ENCODE results near the gene INTS15.

Gene INTS15

DNA sequence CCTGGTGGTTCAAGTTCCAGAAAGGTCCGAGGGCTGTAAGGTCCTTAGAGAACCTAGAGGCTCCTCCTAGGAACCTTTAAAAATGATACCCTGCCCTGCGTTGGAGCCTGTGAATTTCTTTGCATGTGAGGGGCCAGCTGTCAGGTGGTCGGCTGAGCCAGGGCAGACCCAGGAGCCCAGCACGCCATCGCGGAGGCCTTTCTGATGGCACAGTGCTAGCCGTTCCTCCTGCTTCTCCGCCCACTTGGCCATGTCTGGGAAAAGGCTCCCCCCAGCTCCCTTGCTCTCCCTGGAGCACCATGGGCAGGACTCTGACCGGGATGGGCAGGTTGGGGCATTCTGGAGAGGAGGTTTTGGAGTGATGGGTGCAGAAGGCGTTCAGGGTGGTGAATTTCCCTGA lies 54.9 kb downstream of the INTS15 start:
- Histone ChIP-seq H3K27ac (ENCODE audit: low read depth, low read length) (no peak overlapping the region), H3K27me3 (ENCODE audit: insufficient read depth, low read length) (no peaks in the 10 kb centered on the region), H3K4me1 (ENCODE audit: control insufficient read depth, insufficient read depth, low read length, unreplicated experiment) (no peaks in the 10 kb centered on the region), H3K4me3 (ENCODE audit: low read depth, low read length) (no peak overlapping the region), H3K36me3 (ENCODE audit: insufficient read depth, low read length) (peaks cover 5% of the 10 kb centered on the region), H3K79me2 (ENCODE audit: control insufficient read depth, insufficient read depth, low read length, unreplicated experiment) (peaks cover 8% of the 10 kb centered on the region), H2AFZ (ENCODE audit: low read length, unreplicated experiment) (no peak overlapping the region)

DNA sequence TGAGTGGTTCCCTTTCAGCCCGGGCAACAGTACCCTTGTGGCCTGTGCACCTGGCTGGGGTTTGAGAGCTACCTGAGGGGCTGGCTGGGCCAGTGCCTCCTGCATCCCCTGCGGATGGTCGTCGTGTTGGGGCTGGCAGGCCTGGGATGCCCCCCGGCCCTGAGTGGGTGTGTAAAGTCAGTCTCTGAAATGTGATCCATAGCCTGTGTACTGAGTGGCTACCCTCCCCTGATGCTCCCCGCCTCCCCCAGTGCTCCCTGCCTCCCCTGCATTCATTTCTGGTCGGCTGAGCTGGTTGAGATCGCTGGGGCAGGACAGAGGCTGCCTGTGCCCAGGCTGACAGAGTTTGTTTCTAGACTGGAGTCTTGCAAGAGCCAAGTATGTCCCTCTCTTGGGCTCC lies 56.6 kb downstream of the INTS15 start:
- Histone ChIP-seq H3K36me3 (ENCODE audit: insufficient read depth, low read length) (peaks cover 14% of the 10 kb centered on the region; the same call in 1 of the 2 replicates), H3K27ac (ENCODE audit: low read depth, low read length) (no peak overlapping the region), H3K4me3 (ENCODE audit: low read depth, low read length) (no peak overlapping the region), H3K27me3 (ENCODE audit: insufficient read depth, low read length) (no peaks in the 10 kb centered on the region), H3K79me2 (ENCODE audit: control insufficient read depth, insufficient read depth, low read length, unreplicated experiment) (no peaks in the 10 kb centered on the region), H3K4me1 (ENCODE audit: control insufficient read depth, insufficient read depth, low read length, unreplicated experiment) (no peaks in the 10 kb centered on the region), H2AFZ (ENCODE audit: low read length, unreplicated experiment) (no peak overlapping the region)

DNA sequence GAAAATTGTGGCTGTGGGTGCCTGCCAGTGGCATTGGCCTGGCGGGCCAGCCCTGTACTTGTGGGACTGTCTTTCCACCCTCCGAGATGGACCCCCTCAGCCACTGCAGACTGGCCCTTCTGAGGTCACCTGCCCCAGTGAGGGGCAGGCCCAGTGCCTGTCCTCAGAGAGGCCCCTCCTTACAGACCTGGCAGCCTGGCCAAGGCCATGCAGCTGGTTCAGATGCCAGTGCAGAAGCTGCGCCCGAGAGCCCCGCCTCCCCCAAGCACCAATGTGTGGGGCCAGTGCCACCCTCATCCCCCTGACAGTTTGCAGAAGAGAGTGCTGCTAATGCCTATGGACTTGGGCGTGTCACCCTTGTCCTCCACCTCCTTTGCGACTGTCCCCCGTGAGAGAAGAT lies 57.3 kb downstream of the INTS15 start:
- Histone ChIP-seq H3K27me3 (ENCODE audit: insufficient read depth, low read length) (no peaks in the 10 kb centered on the region), H3K79me2 (ENCODE audit: control insufficient read depth, insufficient read depth, low read length, unreplicated experiment) (no peaks in the 10 kb centered on the region), H2AFZ (ENCODE audit: low read length, unreplicated experiment) (no peak overlapping the region), H3K36me3 (ENCODE audit: insufficient read depth, low read length) (peaks cover 20% of the 10 kb centered on the region; the same call in 1 of the 2 replicates), H3K4me1 (ENCODE audit: control insufficient read depth, insufficient read depth, low read length, unreplicated experiment) (no peaks in the 10 kb centered on the region), H3K27ac (ENCODE audit: low read depth, low read length) (no peak overlapping the region), H3K4me3 (ENCODE audit: low read depth, low read length) (no peak overlapping the region)

GRCh38 chr7:6647541-6647940 lies 57.7 kb downstream of the INTS15 start:
- Histone ChIP-seq H3K4me1 (ENCODE audit: control insufficient read depth, insufficient read depth, low read length, unreplicated experiment) (no peaks in the 10 kb centered on the region), H3K4me3 (ENCODE audit: low read depth, low read length) (no peak overlapping the region), H2AFZ (ENCODE audit: low read length, unreplicated experiment) (no peak overlapping the region), H3K36me3 (ENCODE audit: insufficient read depth, low read length) (peaks cover 25% of the 10 kb centered on the region; the same call in 1 of the 2 replicates), H3K27ac (ENCODE audit: low read depth, low read length) (no peak overlapping the region), H3K79me2 (ENCODE audit: control insufficient read depth, insufficient read depth, low read length, unreplicated experiment) (no peaks in the 10 kb centered on the region), H3K27me3 (ENCODE audit: insufficient read depth, low read length) (no peaks in the 10 kb centered on the region)

DNA sequence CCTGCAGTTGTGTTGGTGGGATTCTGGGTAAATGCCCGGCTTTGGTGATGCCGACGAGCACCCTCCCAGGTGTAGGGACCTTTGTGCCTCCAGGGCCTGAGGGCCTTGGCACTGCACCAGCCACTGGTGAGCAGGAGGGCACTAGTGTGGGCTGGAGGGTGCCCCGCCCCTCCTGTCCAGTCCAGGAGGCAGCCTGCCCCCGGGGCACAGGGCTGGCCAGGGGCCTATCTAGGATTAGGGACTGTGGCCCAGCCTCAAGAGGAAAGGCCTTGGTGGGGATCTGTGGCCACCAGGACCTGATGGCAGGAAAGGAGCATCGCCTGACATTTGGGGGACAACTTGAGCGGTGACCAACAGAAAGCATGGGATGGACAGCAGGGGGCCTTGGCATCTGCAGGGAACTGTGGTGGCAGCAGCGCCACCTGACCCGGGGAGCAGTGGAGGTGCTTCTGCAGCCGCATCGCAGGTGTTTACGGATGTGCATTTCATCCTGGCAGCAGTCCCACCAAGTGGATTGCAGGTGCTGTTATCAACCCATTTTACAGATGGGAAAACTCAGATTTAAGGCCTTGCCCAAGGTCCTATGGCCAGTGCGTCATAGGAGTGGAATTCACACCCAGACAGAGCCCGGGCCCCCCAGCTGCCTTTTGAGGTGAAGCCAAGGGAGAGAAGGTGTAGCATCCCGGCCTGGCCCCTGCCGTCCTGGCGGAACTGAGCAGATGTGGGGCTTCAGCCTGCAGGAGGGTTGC lies 58.4 kb downstream of the INTS15 start:
- Histone ChIP-seq H3K27me3 (ENCODE audit: insufficient read depth, low read length) (no peaks in the 10 kb centered on the region), H3K36me3 (ENCODE audit: insufficient read depth, low read length) (peaks cover 27% of the 10 kb centered on the region; the same call in 1 of the 2 replicates), H3K4me3 (ENCODE audit: low read depth, low read length) (no peak overlapping the region), H3K27ac (ENCODE audit: low read depth, low read length) (no peak overlapping the region), H3K79me2 (ENCODE audit: control insufficient read depth, insufficient read depth, low read length, unreplicated experiment) (no peaks in the 10 kb centered on the region), H2AFZ (ENCODE audit: low read length, unreplicated experiment) (no peak overlapping the region), H3K4me1 (ENCODE audit: control insufficient read depth, insufficient read depth, low read length, unreplicated experiment) (no peaks in the 10 kb centered on the region)

GRCh38 chr7:6648815-6649104 lies 58.9 kb downstream of the INTS15 start:
- no peaks in the 10 kb centered on the region for H3K4me1 ChIP-seq (ENCODE audit: control insufficient read depth, insufficient read depth, low read length, unreplicated experiment)
- no peak overlapping the region for H3K27ac ChIP-seq (ENCODE audit: low read depth, low read length)
- H2AFZ ChIP-seq (ENCODE audit: low read length, unreplicated experiment): no peak overlapping the region
- H3K27me3 ChIP-seq (ENCODE audit: insufficient read depth, low read length): no peaks in the 10 kb centered on the region
- H3K79me2 ChIP-seq (ENCODE audit: control insufficient read depth, insufficient read depth, low read length, unreplicated experiment): no peaks in the 10 kb centered on the region
- H3K4me3 ChIP-seq (ENCODE audit: low read depth, low read length): no peak overlapping the region
- peaks cover 27% of the 10 kb centered on the region; the same call in 1 of the 2 replicates for H3K36me3 ChIP-seq (ENCODE audit: insufficient read depth, low read length)

- Histone ChIP-seq H3K4me3 (ENCODE audit: low read depth, low read length) (no peak overlapping the region), H3K27ac (ENCODE audit: low read depth, low read length) (no peak overlapping the region), H2AFZ (ENCODE audit: low read length, unreplicated experiment) (no peak overlapping the region), H3K79me2 (ENCODE audit: control insufficient read depth, insufficient read depth, low read length, unreplicated experiment) (no peaks in the 10 kb centered on the region), H3K36me3 (ENCODE audit: insufficient read depth, low read length) (peaks cover 27% of the 10 kb centered on the region; the same call in 1 of the 2 replicates), H3K4me1 (ENCODE audit: control insufficient read depth, insufficient read depth, low read length, unreplicated experiment) (no peaks in the 10 kb centered on the region), H3K27me3 (ENCODE audit: insufficient read depth, low read length) (no peaks in the 10 kb centered on the region)
Observed at GRCh38 chr7:6649241-6649961, 59.6 kb downstream of the INTS15 start.

- H3K4me3 ChIP-seq (ENCODE audit: low read depth, low read length): no peak overlapping the region
- no peak overlapping the region for H2AFZ ChIP-seq (ENCODE audit: low read length, unreplicated experiment)
- peaks cover 33% of the 10 kb centered on the region; the same call in 1 of the 2 replicates for H3K36me3 ChIP-seq (ENCODE audit: insufficient read depth, low read length)
- H3K79me2 ChIP-seq (ENCODE audit: control insufficient read depth, insufficient read depth, low read length, unreplicated experiment): no peaks in the 10 kb centered on the region
- H3K4me1 ChIP-seq (ENCODE audit: control insufficient read depth, insufficient read depth, low read length, unreplicated experiment): no peaks in the 10 kb centered on the region
- H3K27me3 ChIP-seq (ENCODE audit: insufficient read depth, low read length): no peaks in the 10 kb centered on the region
- H3K27ac ChIP-seq (ENCODE audit: low read depth, low read length): no peak overlapping the region
Observed at GRCh38 chr7:6650086-6650485, 60.3 kb downstream of the INTS15 start.

DNA sequence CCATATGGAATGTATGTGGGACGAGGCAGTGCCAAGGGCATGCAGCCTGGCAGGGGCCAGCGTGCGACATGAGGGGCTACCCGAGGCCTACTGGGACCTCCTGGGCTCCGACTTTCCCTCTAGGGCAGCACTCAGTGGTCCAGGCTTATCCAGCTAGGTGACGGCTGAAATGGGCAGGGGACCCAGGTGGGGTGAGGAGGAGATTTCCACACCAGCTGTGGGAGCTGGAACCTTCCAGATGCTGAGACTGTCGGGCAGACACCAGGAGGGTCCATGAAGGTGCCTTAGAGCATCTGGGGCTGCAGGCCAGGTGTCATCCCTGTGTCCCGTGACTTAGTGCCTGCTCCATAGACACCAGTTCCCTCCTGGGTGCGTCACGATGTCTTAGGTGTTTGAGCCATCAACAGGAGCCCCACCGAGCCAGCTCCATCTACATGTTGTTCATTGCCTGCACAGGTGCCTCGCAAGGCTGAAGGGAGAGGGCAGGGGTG lies 60.7 kb downstream of the INTS15 start:
- H3K27me3 ChIP-seq (ENCODE audit: insufficient read depth, low read length): no peaks in the 10 kb centered on the region
- H3K36me3 ChIP-seq (ENCODE audit: insufficient read depth, low read length): peaks cover 35% of the 10 kb centered on the region; the same call in 1 of the 2 replicates
- no peak overlapping the region for H2AFZ ChIP-seq (ENCODE audit: low read length, unreplicated experiment)
- H3K4me1 ChIP-seq (ENCODE audit: control insufficient read depth, insufficient read depth, low read length, unreplicated experiment): no peaks in the 10 kb centered on the region
- H3K79me2 ChIP-seq (ENCODE audit: control insufficient read depth, insufficient read depth, low read length, unreplicated experiment): no peaks in the 10 kb centered on the region
- H3K27ac ChIP-seq (ENCODE audit: low read depth, low read length): no peak overlapping the region
- H3K4me3 ChIP-seq (ENCODE audit: low read depth, low read length): no peak overlapping the region

DNA sequence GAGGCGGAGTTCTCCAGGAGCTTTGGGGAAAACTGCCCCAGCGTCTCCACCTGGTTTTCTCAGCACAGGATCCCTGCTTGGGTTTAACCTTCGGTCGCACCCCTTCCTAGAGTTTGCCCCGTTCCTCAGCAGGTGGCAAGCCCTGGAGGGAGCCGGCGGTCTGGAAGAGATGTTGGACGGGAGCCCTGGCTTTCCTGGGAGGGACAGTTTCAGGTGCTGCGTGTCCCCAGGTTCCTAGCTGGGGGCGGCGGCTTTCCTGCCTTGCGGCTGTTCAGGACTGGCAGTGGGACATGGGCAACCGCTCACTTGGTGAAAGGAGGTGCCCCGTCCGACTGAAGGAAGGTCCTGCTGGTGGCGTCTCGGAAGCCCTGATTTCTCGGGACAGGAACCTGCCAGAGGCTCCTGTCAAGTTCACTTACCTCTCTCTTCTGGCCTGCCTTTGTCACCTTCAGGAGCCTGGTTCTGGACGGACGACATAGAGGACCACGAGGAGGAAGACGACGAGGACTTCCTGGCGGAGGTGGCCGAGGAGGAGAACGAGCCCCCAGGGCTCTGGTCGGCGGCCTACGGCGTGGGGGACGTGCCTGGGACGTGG lies 62.1 kb downstream of the INTS15 start:
- Histone ChIP-seq H3K27me3 (ENCODE audit: insufficient read depth, low read length) (no peaks in the 10 kb centered on the region), H3K4me3 (ENCODE audit: low read depth, low read length) (no peak overlapping the region), H3K36me3 (ENCODE audit: insufficient read depth, low read length) (peaks cover 35% of the 10 kb centered on the region; the same call in 1 of the 2 replicates)

More for the DNA sequence above, 62.1 kb downstream of the INTS15 start:
- no peaks in the 10 kb centered on the region for H3K4me1 ChIP-seq (ENCODE audit: control insufficient read depth, insufficient read depth, low read length, unreplicated experiment)
- no peak overlapping the region for H2AFZ ChIP-seq (ENCODE audit: low read length, unreplicated experiment)
- no peaks in the 10 kb centered on the region for H3K79me2 ChIP-seq (ENCODE audit: control insufficient read depth, insufficient read depth, low read length, unreplicated experiment)
- H3K27ac ChIP-seq (ENCODE audit: low read depth, low read length): no peak overlapping the region

Data from ACC112 (cell line).